ENCODE measurements around the gene RNF6.

Gene RNF6

DNA sequence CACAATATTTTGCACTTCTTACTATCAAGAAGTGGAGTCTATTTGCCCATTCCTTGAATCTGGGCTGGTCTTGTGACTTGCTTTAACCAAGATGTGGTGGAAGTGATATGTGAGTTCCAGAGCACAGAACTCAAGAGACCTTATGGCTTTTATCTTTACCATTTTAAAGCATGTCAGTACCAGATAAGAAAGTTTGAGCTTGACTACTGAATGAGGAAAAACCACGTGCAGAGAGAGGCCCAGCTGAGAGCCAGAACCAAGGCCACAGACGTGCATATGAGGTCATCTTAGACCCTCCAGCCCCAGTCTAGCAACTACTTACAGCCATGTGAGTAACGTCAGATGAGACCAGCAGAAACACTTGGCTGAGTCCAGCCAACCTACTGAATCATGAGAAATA is 25.5 kb upstream of the RNF6 start:
- no peak for ATAC-seq
- TF ChIP-seq, protein P1, sequence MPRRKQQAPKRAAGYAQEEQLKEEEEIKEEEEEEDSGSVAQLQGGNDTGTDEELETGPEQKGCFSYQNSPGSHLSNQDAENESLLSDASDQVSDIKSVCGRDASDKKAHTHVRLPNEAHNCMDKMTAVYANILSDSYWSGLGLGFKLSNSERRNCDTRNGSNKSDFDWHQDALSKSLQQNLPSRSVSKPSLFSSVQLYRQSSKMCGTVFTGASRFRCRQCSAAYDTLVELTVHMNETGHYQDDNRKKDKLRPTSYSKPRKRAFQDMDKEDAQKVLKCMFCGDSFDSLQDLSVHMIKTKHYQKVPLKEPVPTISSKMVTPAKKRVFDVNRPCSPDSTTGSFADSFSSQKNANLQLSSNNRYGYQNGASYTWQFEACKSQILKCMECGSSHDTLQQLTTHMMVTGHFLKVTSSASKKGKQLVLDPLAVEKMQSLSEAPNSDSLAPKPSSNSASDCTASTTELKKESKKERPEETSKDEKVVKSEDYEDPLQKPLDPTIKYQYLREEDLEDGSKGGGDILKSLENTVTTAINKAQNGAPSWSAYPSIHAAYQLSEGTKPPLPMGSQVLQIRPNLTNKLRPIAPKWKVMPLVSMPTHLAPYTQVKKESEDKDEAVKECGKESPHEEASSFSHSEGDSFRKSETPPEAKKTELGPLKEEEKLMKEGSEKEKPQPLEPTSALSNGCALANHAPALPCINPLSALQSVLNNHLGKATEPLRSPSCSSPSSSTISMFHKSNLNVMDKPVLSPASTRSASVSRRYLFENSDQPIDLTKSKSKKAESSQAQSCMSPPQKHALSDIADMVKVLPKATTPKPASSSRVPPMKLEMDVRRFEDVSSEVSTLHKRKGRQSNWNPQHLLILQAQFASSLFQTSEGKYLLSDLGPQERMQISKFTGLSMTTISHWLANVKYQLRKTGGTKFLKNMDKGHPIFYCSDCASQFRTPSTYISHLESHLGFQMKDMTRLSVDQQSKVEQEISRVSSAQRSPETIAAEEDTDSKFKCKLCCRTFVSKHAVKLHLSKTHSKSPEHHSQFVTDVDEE (CRISPR knock-in tag; IDR thresholded peaks at IDR 0.05): no peak
- TF ChIP-seq, protein P2, sequence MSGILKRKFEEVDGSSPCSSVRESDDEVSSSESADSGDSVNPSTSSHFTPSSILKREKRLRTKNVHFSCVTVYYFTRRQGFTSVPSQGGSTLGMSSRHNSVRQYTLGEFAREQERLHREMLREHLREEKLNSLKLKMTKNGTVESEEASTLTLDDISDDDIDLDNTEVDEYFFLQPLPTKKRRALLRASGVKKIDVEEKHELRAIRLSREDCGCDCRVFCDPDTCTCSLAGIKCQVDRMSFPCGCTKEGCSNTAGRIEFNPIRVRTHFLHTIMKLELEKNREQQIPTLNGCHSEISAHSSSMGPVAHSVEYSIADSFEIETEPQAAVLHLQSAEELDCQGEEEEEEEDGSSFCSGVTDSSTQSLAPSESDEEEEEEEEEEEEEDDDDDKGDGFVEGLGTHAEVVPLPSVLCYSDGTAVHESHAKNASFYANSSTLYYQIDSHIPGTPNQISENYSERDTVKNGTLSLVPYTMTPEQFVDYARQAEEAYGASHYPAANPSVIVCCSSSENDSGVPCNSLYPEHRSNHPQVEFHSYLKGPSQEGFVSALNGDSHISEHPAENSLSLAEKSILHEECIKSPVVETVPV (CRISPR knock-in tag; IDR thresholded peaks at IDR 0.05): no peak
- TF ChIP-seq PPARA (CRISPR knock-in tag; IDR thresholded peaks at IDR 0.05; ENCODE audit: borderline replicate concordance) (no peak), CSDC2 (CRISPR knock-in tag; IDR thresholded peaks at IDR 0.05) (no peak), GLIS3 (CRISPR knock-in tag; IDR thresholded peaks at IDR 0.05) (no peak), ZNF565 (CRISPR knock-in tag; conservative IDR thresholded peaks at IDR 0.05; ENCODE audit: low read depth) (no peak), ARNTL (CRISPR knock-in tag; IDR thresholded peaks at IDR 0.05; ENCODE audit: borderline replicate concordance, low read depth) (no peak), ZNF8 (CRISPR knock-in tag; IDR thresholded peaks at IDR 0.05) (no peak), OSR1 (CRISPR knock-in tag; IDR thresholded peaks at IDR 0.05) (no peak), ZFP3 (CRISPR knock-in tag; IDR thresholded peaks at IDR 0.05) (no peak), ZFP30 (CRISPR knock-in tag; IDR thresholded peaks at IDR 0.05) (no peak), ZC3H10 (CRISPR knock-in tag; IDR thresholded peaks at IDR 0.05) (no peak), BACH2 (CRISPR knock-in tag; IDR thresholded peaks at IDR 0.05; ENCODE audit: borderline replicate concordance) (no peak), RARB (CRISPR knock-in tag; IDR thresholded peaks at IDR 0.05) (no peak)
- TF ChIP-seq, protein P3, sequence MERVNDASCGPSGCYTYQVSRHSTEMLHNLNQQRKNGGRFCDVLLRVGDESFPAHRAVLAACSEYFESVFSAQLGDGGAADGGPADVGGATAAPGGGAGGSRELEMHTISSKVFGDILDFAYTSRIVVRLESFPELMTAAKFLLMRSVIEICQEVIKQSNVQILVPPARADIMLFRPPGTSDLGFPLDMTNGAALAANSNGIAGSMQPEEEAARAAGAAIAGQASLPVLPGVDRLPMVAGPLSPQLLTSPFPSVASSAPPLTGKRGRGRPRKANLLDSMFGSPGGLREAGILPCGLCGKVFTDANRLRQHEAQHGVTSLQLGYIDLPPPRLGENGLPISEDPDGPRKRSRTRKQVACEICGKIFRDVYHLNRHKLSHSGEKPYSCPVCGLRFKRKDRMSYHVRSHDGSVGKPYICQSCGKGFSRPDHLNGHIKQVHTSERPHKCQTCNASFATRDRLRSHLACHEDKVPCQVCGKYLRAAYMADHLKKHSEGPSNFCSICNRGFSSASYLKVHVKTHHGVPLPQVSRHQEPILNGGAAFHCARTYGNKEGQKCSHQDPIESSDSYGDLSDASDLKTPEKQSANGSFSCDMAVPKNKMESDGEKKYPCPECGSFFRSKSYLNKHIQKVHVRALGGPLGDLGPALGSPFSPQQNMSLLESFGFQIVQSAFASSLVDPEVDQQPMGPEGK (CRISPR knock-in tag; IDR thresholded peaks at IDR 0.05; ENCODE audit: borderline replicate concordance): no peak
- TF ChIP-seq, protein P4, sequence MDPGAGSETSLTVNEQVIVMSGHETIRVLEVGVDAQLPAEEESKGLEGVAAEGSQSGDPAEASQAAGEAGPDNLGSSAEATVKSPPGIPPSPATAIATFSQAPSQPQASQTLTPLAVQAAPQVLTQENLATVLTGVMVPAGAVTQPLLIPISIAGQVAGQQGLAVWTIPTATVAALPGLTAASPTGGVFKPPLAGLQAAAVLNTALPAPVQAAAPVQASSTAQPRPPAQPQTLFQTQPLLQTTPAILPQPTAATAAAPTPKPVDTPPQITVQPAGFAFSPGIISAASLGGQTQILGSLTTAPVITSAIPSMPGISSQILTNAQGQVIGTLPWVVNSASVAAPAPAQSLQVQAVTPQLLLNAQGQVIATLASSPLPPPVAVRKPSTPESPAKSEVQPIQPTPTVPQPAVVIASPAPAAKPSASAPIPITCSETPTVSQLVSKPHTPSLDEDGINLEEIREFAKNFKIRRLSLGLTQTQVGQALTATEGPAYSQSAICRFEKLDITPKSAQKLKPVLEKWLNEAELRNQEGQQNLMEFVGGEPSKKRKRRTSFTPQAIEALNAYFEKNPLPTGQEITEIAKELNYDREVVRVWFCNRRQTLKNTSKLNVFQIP (CRISPR knock-in tag; IDR thresholded peaks at IDR 0.05; ENCODE audit: borderline replicate concordance, low read depth): no peak

DNA sequence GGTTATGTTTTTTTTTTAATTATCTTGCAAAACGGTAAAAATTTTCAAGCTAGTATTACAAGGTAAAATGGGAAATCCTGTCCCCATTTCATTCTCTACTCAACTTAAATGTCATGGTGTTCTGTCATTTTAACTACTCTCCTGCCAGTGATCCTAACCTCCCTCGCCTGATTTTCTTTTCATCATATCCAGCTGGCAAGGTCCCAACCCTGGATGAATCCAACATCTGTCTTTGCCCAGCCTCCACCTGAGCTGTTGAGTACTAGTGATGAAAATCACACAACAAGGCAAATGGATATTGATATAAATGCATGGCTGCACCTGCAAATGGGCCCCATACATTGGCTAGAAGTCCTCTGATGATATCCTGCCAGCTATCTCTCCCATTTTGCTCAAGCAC is 24.9 kb upstream of the RNF6 start:
- TF ChIP-seq ZNF8 (CRISPR knock-in tag; IDR thresholded peaks at IDR 0.05): no peak
- no peak for TF ChIP-seq ARNTL (CRISPR knock-in tag; IDR thresholded peaks at IDR 0.05; ENCODE audit: borderline replicate concordance, low read depth)
- no peak for TF ChIP-seq TOX (CRISPR knock-in tag; IDR thresholded peaks at IDR 0.05; ENCODE audit: borderline replicate concordance)
- no peak for TF ChIP-seq ZNF565 (CRISPR knock-in tag; conservative IDR thresholded peaks at IDR 0.05; ENCODE audit: low read depth)
- TF ChIP-seq ZNF70 (CRISPR knock-in tag; IDR thresholded peaks at IDR 0.05): no peak
- no peak for TF ChIP-seq ZC3H10 (CRISPR knock-in tag; IDR thresholded peaks at IDR 0.05)
- no peak for TF ChIP-seq CSDC2 (CRISPR knock-in tag; IDR thresholded peaks at IDR 0.05)
- no peak for TF ChIP-seq PPARA (CRISPR knock-in tag; IDR thresholded peaks at IDR 0.05; ENCODE audit: borderline replicate concordance)
- no peak for ATAC-seq

DNA sequence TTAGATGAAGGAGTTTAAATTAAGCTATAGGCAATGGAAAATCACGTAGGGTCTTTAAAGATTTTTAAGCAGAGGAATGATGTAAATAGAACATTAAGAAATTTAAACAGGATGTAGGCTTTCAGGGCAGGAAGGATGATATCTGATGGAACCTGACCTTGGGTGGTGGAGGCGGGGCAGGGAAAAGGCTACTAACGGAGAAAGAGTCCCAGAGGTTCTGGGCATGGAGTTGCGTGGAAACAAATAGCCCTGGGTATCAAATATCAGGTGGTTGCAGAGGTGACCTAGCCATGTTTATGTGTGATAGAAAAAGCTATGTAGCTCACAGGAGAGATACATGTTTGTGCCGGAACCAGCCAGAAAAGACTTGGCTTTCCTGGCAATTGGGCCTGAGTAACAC is 24.0 kb upstream of the RNF6 start:
- no peak for ATAC-seq
- TF ChIP-seq CSDC2 (CRISPR knock-in tag; IDR thresholded peaks at IDR 0.05) (no peak), PPARA (CRISPR knock-in tag; IDR thresholded peaks at IDR 0.05; ENCODE audit: borderline replicate concordance) (no peak), ESRRG (CRISPR knock-in tag; IDR thresholded peaks at IDR 0.05) (no peak), BACH2 (CRISPR knock-in tag; IDR thresholded peaks at IDR 0.05; ENCODE audit: borderline replicate concordance) (no peak), ARNTL (CRISPR knock-in tag; IDR thresholded peaks at IDR 0.05; ENCODE audit: borderline replicate concordance, low read depth) (no peak)
- TF ChIP-seq, protein P3 (CRISPR knock-in tag; IDR thresholded peaks at IDR 0.05; ENCODE audit: borderline replicate concordance): no peak

Measured in SK-N-SH treated with all-trans-retinoic acid at 6 μM for 48 hours (cell line).